Measurements from ENCODE around the gene CLIC5.
"Not testable (repeated sequence)": the region's sequence is repeated elsewhere in the genome, so short reads cannot be mapped to it uniquely, and the experiment has no call there.

The CLIC5 gene

DNA sequence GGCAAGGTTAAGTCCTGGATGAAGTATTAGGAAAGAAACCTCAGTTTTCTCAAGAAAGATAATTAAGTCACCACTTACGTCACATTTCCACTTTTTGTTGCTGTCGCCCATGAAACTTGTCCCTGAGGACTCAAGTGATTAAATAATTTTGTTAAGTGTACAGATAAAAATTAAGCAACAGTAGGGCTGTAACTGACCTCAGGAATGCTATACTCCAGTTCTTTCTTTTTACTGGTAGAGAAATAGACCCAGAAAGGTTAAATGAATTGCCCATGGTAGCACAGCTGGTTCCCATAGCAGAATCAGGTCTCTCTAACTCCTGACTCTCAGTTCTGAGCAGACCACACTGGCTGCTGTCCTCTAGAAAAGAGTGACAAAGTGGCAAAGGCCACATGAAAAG lies 54.5 kb downstream of the CLIC5 start:
- no peak for DNase-seq

DNA sequence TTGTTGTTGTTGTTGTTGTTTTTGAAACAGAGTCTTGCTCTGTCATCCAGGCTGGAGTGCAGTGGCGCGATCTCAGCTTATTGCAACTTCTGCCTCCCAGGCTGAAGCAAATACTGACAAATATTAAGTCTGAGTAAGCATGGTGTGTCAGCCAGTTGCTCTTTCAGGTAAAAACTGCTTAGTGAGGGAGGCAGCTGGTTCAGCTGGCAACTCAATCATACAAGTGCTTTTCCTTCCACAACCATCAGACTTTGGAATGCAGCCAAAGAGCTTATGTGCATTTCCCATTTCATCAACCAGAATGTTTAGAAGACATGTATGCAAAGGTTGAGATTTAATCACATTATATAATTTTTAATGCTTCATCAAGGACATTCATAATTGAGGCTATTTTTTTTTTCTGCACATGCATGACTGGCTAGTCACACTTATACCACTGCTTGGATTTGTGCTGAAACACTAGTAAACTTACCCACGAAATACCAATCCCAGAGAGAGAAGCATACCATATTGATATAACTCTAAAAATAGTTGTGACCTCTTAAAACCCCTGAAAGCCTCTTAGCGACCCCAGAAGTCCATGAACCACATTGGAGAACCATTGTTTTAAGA lies 56.0 kb downstream of the CLIC5 start:
- no peak for DNase-seq

DNA sequence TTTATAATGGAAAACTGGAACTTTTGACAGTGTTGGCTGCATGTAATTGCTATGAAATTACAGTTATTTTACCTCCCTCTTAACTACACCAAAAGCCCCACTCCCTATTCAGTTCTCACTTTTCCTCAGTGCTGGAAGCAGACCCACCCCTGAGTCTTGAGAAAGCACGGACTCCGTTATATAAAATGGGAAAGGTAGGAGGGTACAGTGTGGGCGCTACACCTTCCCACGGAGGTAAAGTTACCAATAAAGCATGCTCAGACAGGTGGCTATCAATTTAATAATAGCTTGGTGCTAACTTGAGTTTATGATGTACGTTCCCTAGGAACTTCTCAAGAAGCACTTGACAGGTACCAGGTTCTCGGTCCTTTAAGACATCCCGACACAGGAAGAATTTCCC lies 59.0 kb downstream of the CLIC5 start:
- no peak for DNase-seq

DNA sequence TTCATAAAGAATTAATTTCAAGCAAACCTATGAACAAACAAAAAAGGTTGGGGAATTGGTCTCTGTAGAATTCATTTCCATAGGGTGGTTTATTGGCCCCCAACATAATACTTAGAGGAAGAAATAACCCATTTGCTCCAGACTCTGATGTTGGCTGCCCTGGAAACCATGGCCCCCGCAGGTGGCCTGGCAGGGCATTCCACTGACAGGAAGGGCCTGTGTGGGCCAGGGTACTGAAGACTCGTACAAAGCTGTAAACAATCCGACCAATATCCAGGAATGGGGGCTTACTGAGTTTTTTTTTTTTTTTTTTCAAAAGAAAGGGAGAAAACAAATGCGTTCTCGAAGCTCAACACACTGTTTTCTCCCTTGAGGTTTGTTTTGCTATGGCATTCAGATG lies 59.5 kb downstream of the CLIC5 start:
- DNase-seq: no peak

DNA sequence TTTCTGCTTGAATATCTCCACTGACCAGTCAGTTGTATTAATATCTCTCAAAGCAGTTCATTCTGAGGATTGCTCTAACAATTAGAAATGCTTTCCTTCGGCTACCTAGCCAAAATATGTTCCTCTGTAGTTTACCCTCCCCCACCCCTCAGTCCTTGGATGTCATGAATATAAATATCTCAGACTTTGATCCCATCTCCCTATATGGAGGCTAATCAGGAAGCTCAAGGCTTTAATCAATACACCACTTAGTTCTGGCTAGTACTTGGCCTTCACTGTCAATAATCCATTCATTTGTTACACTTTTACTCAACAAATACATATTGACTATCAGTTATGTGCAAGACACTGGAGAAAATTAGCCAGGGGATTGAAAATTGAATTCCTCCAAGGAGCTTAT lies 60.1 kb downstream of the CLIC5 start:
- DNase-seq: no peak

DNA sequence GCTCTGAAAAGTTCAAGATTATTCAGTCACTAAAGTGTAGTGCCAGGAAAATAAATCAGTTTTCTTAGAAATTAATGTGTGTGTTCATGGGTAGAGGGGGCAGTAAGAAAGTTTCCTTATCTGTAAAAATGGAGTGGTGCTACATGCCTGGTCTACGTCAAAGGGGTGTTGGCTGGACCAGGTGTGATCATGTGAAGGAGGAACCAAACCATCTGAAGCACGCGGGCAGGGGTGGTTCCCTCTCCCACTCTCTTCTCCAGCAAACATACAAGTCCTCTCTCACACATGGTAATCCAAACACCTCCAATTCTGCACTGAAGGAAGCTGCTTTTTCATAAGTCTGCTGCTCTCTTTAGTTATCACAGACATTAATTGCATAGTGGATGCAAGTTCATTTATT lies 63.1 kb downstream of the CLIC5 start:
- DNase-seq: no peak

DNA sequence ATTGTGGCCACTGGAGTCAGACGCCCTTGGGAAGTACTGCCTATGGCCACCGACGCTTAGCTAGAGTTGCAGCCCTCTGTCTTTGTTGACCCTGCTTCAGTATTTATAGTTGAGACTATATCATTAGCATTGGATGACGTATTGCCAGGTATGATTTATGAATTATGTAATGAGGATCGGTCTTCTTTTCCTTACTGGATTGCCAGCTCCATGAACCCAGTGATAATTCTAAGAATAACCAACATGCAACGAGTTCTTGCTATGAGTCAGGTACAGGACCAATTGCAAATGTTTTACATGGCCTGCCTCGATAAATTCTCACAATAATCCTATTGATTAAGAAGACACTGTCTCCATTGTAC lies 63.5 kb downstream of the CLIC5 start:
- DNase-seq: no peak

DNA sequence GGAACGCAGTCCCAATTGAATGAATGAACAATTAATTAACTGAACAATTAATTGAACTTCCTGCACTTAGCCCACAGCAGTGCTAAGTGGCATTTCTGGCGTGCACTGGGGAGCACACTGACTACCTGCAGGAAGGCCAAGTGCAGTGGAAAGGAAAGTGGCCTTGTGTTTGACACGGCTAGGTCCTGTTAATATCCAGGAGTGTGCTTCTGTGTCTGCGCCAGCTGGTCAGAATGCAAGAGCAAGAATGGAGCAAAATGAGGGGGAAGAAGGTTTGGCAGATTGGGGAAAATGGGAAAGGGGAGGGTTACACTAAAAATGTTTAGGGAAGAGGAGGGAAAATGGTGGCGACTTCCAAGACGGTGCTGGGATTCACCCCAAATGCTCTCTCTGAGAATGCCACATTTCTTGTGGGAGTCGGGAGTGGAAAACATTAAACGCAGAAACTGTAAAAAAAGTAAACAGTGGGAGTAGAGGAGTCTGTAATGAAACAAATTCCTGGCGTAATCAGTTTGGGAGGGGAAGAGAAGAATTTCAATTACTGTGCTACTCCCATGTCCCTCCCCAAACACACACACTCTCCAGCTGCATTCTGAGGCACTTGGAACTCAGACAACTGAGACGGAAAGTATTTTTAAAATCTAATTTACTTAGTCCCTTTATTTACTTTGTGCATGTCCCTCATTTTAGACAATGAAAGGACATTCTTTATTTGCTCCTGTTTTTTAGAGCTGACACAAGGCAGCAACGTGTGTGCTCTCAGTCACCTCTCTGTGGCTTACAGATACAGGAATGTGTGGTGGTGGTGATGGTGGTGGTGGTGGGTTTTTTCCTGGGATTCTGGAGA lies 64.1 kb downstream of the CLIC5 start:
- DNase-seq: no peak

DNA sequence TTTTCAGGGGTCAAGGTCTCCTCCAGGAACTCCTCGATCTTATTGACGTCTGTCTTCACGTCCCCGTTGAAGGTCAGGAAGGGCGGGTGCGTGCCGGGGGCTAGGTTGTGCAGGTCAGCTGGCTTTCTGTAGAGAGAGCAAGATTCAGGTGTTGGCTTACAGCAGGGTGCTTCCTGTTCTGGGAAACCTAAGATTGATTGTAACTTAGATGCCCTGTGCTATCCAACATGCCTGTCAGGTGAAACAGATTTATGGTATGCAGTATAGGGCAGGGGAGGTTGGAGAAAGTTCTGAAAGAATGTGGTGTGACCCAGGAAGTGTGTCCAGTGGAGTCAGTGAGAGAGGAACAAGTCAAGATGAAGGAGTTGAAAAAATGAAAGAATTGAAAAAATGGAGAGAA lies 66.4 kb downstream of the CLIC5 start:
- DNase-seq: no peak

DNA sequence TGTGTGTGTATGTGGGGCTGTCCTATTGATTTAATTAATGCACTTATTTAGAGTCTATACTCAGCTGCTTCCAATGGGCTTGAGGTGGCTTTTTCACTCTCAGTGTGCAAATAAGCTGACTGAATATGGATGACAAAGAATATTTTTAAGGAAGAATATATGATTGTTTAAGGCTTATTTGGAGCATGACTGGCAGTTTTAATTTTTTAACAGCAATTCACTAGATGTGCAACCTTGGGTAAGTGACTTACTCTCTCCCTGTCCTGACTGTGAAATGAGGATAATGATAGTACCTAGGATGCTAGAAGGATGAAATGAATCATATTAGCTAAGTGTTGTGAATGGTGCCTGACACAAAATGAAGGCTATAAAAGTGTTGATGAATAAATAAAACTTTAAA lies 67.9 kb downstream of the CLIC5 start:
- no peak for DNase-seq

DNA sequence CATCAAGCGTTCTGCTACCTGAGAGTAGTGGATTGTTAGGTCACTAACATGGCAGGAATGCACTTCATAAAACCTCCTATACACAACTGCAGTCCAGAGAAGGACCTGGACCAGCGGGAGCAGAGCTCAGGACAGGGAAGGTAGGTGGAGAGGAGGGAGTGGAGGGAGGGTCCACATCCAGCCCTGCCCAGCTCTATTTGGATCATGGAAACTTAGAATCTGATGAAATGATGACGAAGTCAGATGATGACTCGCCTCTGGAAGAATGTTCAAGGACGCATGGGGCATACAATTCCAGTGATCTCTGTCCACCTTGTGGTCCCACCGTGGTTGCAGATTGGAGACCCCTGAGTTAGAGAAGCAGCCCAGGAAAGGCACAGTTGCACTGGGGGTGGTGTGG lies 68.8 kb downstream of the CLIC5 start:
- DNase-seq: no peak

DNA sequence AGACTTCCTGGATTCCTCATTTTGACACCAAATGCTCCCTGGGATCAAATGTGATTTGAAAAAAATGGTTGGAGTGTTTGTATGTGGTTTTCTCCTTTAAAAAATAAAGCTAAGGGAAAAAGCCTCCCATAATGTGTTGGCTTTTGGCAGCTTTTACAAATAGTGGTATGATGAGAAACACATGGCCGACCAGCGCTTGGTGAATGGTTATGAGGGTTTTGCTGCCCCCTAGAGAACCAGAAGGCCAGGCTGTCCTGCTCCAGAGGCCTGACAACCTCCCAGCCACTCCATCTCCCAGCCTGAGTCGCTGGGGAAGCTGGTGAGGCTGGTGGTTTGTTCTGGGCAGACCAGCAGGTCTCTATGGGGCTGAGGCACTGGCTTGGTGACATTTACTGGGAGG lies 69.3 kb downstream of the CLIC5 start:
- no peak for DNase-seq

DNA sequence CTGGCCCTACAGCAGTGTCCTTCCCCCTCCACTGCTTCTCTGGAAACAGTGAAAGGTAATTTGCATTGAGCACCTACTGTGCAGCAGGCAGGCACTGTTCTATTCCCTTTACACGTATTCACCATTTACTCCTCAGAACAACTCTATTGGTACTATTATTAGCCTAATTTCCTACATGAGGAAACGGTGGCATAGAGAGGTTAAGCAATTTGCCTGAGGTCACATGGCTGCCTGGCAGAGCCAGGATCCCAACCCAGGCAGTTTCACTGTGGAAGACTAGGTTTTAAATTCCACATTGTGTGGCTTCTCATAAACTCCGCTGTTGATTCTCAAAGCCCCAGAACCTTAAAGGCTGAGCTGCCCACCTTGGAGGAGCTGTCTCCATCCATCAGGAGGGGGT lies 72.7 kb downstream of the CLIC5 start:
- no peak for DNase-seq

DNA sequence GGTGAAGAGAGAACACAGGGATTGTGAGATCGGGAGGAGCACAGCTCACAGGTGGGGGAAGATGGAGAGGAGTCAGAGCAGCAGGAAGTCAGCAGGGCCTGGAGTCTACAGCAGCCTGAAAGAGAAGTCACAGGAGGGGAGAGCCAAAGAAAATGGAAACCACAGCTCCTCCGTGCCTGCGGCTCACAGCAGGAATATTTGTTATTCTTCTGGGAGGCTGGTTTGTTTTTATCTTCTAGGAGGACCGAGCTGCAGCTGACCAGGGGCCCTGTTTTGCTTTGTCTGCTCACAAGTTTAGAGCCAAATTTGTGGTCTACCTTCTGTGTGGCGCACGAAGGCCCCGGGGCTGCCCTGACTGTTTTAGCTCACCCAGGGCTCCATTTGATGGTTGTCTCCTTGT lies 81.8 kb downstream of the CLIC5 start:
- DNase-seq: no peak

DNA sequence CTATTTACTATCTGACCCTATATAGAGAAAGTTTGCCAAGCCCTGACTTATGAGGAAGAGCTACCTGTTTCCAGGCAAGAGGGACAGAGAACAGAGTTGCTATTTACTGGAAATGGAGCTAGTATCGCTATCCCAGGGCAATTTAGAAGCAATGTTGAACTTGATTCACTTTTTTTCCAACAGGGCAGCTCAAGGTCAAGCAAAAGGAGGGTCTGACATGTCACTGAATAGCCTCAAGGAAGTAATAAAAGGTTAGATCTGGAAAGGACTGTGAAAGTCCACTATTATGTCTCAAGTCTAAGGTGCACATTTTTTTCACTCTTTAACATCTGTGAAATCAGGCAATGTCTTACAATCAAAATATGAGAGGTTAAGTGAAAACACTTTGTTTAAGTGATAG lies 84.4 kb downstream of the CLIC5 start:
- no peak for DNase-seq

DNA sequence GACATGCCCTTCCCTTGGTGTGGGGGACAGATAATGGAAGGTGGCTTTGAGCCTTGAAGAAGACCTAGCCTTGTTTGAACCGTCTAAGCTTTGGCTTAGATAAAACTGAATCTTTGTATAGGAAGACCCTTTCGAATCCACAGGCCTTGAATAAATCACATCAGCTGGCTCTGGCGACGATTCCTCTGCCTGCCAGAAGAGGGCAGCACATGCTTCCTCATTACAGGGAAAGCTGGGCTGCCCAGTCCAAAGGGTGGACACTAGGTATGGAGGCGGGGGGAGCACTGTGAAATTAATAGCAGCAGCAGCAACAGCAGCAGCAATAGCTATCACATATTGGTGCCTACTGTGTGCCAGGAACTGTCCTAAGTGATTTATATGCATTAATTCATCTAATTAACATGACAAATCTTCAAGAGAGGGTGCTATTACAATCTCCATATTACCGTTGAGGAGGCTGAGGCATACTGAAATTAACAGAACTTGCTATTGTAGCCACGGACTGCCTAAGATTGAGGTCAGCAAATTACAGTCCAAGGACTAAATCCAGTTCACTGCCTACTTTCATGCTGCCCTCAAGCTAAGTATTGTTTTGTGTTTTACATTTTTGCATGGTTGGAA lies 85.1 kb downstream of the CLIC5 start:
- peak; percentile 75 to 78 for DNase-seq

DNA sequence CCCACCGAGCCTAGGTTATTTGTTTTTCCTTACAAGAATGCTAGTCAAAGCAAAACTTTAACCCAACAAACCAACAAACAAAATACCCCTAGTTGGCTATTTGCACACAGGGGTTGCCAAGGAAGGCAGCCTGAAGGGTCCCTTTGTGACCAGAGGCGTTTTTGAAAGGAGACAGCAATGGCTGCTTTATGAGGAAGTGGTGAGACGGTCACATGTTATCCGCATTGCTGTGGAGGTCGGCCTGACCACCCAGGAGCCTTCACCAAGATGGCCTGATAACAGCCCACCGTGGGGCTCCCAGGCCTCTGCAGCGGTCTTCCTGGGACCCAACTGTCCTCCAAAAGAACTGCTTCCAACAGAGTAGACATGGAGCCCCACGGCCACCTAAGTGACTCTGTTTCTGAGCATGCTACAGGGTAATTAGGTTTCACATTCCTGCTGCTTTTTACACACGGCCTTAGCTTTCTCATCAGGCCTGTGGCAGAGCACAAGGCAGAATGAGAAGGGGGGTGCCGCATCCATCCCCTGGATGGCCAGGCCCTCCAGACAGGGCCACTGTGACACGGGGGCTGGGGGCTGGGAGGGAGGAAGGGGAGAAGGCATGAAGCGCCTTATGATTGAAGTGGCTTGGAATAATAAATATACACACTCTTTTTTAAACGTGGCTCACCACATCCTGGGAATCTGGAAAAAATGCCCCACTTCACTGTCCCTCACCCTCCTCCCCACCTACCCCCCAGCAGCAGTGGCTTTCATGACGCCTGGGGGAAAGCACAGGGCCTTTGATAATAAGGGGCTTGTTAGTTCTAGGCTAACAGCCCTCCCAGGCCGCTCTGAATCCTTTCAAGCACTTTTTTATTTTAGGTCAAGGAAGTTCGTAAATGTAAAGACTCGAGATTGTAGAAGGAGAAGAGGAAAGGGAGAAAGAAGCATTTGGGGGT lies 86.0 kb downstream of the CLIC5 start:
- DNase-seq: no peak

DNA sequence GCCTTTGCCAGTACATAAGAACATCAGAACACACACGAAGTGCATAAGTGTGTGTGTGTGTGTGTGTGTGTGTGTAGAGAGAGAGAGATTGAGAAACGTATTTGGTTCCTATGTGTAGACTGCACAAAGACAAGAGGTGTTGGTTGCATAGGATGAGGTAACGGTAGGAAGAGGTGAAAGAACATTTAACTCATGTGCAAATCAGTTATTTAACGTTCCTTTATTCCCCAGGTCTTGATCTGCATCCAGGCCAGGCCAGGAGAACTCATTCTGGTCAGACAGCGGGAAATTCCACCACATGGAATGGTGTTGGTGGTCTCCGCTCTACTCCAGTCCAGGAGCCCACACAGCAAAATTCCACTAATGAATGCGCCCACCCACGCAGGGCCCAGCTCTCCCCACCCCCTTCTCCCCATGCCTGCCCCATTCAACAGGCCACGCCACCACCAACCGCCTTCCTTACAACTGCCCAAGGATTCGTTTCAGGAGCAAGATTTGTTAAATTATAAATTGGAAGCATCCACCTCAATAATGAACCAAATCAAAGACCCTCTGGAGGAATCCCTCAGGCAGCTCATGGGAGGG lies 86.8 kb downstream of the CLIC5 start:
- DNase-seq: no peak

DNA sequence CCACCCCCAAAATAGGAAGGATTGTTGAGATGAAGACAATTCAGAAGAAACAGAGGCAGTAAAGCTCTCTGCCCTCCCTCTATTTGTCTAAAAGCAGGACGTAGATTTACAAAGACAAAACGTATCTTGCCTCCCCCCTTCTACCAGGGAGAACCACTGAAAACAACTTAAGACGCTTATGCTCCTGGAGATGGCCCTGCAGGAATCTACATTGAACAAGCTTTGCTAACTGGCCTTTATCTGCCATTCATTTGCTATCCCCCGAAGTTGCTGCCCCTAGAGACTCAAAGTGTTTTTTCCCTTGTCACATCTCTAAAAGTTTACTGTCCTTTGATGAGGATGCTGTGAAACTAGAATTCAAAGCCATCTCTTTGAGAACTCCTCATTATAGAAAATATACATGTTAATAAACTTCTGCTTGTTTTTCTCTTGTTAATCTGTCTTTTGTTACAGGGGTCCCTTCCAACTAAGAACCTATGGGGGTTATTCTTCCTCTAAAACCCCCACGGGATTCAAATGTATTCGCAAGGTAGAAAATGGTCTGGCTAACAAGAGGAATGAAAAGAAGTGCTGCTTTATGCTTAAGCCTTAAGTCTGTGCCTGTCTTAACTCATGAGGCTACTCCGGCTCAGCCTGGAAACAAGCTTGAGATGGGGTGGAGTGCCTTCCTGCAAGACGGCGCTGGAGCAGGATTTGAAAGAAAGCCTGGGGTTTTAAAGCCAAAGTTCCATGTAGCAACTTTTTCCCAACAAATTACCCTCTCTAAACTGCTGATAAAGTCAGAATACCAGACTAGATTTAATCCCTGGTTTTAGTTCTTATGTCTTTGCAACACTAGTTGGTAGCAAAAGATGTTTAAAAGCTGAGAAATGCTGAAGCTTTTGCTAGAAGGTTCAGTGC lies 88.0 kb downstream of the CLIC5 start:
- DNase-seq: no peak

DNA sequence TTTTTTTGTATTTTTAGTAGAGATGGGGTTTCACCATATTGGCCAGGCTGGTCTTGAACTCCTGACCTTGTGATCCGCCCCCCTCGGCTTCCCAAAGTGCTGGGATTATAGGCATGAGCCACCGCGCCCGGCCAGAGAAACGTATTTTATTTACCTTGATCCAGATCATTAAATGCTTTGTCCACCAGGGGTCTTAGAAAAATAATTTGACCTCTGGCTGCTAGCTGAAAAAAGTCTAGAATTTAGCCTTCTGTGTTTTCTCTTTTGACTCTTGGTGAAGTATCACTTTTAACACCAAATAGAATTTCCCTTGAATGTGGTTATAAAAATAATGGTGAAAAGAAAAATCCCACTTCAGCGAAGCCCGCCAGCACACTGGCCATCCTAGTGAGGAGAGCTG lies 89.2 kb downstream of the CLIC5 start:
- not testable (repeated sequence) for DNase-seq

DNA sequence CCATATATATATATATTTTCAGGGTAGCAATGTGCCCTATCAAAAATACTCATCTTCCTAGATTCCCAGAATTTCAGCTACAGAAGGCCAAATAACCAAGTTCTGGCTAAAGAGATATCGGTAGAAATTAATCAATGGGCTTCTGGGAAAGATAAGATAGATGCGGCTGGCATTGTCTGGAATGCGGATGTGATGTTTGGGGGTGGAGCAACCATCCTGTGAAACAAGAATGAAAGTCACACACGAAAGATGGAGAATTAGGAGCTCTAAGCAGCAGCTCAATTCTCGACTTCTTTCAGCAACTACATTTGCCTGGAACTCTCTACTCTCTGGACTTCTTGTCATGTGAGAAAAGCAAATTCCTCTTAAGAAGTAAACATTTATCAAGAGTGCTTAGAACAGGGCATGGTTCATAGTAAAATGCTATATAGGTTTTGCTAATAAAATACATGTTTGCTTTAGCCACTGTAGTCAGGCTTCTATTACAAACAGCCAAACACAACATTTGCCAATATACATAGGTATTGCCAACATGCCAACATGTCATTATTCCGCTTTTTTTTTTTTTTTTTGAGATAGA lies 90.8 kb downstream of the CLIC5 start:
- no peak for DNase-seq
